ENCODE results near the gene TMPRSS7. TPM values are rescaled to one million over a fixed set of nuclear protein-coding genes. Genes with fewer than 3 reads are reported as not detected.
A peak's percentile ranks its signal among the peaks of the same experiment; 100 is the strongest.

TMPRSS7 gene, protein sequence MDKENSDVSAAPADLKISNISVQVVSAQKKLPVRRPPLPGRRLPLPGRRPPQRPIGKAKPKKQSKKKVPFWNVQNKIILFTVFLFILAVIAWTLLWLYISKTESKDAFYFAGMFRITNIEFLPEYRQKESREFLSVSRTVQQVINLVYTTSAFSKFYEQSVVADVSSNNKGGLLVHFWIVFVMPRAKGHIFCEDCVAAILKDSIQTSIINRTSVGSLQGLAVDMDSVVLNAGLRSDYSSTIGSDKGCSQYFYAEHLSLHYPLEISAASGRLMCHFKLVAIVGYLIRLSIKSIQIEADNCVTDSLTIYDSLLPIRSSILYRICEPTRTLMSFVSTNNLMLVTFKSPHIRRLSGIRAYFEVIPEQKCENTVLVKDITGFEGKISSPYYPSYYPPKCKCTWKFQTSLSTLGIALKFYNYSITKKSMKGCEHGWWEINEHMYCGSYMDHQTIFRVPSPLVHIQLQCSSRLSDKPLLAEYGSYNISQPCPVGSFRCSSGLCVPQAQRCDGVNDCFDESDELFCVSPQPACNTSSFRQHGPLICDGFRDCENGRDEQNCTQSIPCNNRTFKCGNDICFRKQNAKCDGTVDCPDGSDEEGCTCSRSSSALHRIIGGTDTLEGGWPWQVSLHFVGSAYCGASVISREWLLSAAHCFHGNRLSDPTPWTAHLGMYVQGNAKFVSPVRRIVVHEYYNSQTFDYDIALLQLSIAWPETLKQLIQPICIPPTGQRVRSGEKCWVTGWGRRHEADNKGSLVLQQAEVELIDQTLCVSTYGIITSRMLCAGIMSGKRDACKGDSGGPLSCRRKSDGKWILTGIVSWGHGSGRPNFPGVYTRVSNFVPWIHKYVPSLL
- under 1 TPM in 1 of 6 experiments, not detected in 5; 0.10 TPM for total RNA-seq (2021; fragmentation: NEBNext Ultra II Directional; extraction: Animal tissue kit (Norgen Biotek cat#: 25700))
- long read RNA-seq = 0 reads

GRCh38 chr3:112034436-112034835, at the start of gene TMPRSS7:
TMPRSS7 (plus strand) TSS chr3:112034736; CDS start chr3:112034846, 110 bp downstream.
- H3K4me1 Mint-ChIP-seq (ENCODE audit: low read depth) = peaks cover 28% of the 10 kb centered on the region

GRCh38 chr3:111986800-111987199, 47.7 kb upstream of the TMPRSS7 start:
- Mint-ChIP-seq H3K36me3 (ENCODE audit: low read depth) (peaks cover 16% of the 10 kb centered on the region; the same call in 1 of the 2 replicates), H3K9me3 (no peaks in the 10 kb centered on the region), H3K27ac (no peak overlapping the region), H3K27me3 (ENCODE audit: insufficient read depth) (no peaks in the 10 kb centered on the region), H3K4me3 (no peak overlapping the region), H3K4me1 (ENCODE audit: low read depth) (peaks cover 39% of the 10 kb centered on the region)
- no peak for DNase-seq
- TF ChIP-seq, protein P1, sequence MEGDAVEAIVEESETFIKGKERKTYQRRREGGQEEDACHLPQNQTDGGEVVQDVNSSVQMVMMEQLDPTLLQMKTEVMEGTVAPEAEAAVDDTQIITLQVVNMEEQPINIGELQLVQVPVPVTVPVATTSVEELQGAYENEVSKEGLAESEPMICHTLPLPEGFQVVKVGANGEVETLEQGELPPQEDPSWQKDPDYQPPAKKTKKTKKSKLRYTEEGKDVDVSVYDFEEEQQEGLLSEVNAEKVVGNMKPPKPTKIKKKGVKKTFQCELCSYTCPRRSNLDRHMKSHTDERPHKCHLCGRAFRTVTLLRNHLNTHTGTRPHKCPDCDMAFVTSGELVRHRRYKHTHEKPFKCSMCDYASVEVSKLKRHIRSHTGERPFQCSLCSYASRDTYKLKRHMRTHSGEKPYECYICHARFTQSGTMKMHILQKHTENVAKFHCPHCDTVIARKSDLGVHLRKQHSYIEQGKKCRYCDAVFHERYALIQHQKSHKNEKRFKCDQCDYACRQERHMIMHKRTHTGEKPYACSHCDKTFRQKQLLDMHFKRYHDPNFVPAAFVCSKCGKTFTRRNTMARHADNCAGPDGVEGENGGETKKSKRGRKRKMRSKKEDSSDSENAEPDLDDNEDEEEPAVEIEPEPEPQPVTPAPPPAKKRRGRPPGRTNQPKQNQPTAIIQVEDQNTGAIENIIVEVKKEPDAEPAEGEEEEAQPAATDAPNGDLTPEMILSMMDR (IDR thresholded peaks at IDR 0.05) = no peak

More at GRCh38 chr3:112034436-112034835, at the start of gene TMPRSS7:
- TF ChIP-seq, protein P1 (IDR thresholded peaks at IDR 0.05) = no peak
- Mint-ChIP-seq H3K27ac (no peak within 1 kb of the TSS), H3K4me3 (no peak within 1 kb of the TSS), H3K27me3 (ENCODE audit: insufficient read depth) (no peaks in the 10 kb centered on the region; the same call in 1 of the 2 replicates), H3K9me3 (peaks cover 5% of the 10 kb centered on the region; the same call in 1 of the 2 replicates), H3K36me3 (ENCODE audit: low read depth) (peaks cover 5% of the 10 kb centered on the region; the same call in 1 of the 2 replicates)
- DNase-seq = no peak

DNA sequence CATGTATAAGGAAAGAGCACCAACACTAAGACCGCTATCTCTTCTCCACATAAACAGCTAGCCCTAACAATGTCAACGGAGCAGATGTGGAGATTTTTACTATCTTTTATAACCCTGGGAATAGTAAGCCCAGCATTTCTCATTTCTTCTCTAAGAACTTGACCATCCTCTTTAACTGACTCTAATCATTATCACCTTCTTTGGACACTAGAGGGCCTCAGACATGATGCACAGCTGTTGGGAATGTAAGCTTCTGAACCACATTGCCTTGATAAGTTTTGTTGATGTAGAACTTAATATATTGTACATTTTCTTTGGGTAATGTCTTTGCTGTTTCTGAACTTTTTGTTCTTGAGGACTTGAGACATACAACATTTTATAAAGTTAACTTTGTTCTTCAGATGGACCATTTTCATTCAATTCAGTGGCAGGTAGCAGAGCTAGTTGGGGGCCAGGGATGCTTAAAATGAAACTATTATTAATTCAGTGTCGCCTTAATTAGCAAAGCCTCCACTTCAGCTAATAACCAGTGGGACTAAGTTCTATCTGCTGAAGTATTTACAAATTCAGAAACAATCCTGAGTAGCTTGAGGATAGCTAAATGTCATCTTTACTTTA, 45.4 kb upstream of the TMPRSS7 start:
- Mint-ChIP-seq H3K36me3 (ENCODE audit: low read depth) (peaks cover 20% of the 10 kb centered on the region; the same call in 1 of the 2 replicates), H3K27ac (no peak overlapping the region), H3K27me3 (ENCODE audit: insufficient read depth) (no peaks in the 10 kb centered on the region), H3K9me3 (no peaks in the 10 kb centered on the region), H3K4me3 (no peak overlapping the region; the same call in 1 of the 2 replicates), H3K4me1 (ENCODE audit: low read depth) (peaks cover 25% of the 10 kb centered on the region)
- TF ChIP-seq, protein P1 (IDR thresholded peaks at IDR 0.05) = peak; percentile 86
- DNase-seq = peak; percentile 73

DNA sequence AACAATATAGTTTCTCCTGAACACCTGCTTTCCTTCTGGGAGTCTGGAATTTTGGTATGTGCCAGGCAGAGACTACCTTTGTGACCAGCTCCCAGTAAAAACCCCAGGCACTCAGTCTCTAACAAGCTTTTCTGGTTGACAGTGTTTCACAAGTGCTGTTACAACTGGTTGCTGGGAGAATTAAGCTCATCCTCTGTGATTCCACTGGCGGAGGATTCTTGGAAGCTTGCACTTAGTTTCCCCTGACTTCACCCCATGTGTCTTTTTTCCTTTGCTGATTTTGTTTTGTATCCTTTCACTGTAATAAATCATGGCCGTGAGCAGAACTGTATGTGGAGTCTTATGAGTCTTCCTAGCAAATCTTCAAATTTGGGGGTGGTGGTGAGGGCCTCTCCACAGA, 41.5 kb upstream of the TMPRSS7 start:
- DNase-seq = no peak
- Mint-ChIP-seq H3K9me3 (no peaks in the 10 kb centered on the region), H3K4me1 (ENCODE audit: low read depth) (peaks cover 13% of the 10 kb centered on the region), H3K36me3 (ENCODE audit: low read depth) (peaks cover 8% of the 10 kb centered on the region; the same call in 1 of the 2 replicates), H3K4me3 (no peak overlapping the region), H3K27me3 (ENCODE audit: insufficient read depth) (no peaks in the 10 kb centered on the region), H3K27ac (no peak overlapping the region)
- TF ChIP-seq, protein P1 (IDR thresholded peaks at IDR 0.05) = no peak

Data from HFFc6 (cell line).